NCI-H748 (cell line): ENCODE measurements around the gene ELOVL1.

Experiments used
- DNase-seq: peaks from one replicate; lab custom pipeline; 2025; ENCODE audit not compliant: unreplicated experiment; lab: John Stamatoyannopoulos, UW

Gene ELOVL1

DNA sequence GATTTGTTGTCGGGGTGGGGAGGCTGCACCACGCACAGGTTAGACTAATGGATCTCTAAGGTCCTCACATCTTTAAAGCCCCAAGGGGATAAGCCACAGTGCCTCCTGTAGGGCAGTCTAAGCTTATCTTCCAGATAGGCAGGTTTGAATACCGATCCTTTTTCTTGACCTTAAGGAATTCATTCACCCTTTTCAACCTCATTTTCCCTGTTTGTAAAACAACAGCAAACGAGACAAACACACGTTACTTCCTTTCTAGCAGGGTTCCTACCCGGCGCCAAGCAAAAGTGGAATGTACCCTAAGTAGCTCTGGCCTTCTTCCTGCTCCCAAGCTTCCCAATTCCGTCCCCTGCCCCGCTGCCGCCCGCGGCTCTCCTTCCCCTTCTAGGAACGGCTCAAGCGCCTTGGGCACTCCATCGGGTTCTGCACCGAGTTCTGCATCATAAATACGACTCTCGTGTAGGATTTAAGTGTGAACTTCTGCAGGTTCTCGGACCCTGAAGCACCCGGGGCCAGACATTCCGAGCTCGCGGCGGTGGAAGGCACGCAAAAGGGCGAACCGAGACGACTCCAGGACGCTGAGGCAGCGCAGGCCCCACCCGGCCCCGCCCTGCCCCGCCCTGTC, 9.6 kb downstream of the ELOVL1 start:
- DNase-seq: peak; percentile 94

DNA sequence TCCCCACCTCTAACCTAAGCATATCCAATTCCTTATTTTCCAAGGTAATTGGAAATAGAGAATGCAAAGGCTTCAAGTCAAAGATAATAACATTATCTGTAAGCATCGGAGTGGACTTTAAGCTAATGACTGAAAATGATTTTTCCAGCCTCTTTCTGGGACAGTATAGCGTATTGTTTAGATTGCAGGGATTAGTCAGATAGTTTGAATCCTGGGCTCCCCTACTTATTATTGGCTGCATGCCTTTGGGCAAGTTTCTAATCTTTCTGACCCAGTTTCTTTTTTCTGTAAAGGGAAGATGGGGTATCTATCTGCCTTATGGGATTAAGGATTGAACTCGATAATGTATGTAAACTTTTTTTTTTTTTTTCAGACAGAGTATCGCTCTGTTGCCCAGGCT, 10.6 kb downstream of the ELOVL1 start:
- no peak for DNase-seq

DNA sequence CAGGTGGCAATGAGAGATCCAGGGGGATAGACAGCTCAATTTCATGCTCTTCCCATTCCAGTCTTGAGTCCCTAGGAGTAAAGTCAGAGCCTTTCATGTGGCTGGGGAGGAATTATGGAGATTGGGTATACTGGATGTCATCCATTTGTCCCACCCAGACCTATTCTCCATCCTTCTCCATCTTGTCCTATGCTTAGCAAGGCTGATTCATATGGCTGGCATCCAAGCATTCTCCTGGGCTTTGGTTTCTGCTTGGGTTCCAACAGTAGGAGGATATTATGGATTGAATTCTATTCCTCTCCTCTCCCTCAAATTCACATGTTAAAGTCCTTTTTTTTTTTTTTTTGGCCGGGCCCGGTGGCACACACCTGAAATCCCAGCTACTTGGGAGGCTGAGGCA, 12.9 kb downstream of the ELOVL1 start:
- no peak for DNase-seq

DNA sequence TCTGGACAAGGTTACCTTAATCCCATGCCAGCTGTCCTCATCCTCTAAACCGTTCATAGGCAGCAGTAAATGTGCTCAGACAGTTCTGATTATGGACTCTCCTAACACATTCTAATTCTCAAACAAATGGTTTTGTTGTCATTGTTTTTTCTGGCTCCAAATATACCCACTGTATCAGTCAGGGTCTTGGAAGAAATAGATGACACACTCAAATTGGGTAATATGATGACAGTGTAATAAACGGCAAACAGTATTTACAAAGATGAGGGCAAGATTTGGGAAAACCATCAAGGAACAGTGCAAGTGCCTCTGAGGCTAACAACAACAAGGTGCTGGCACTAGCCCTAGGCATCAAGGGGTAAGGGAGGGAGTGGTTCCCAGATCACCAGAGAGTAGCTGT, 13.3 kb downstream of the ELOVL1 start:
- DNase-seq: no peak

DNA sequence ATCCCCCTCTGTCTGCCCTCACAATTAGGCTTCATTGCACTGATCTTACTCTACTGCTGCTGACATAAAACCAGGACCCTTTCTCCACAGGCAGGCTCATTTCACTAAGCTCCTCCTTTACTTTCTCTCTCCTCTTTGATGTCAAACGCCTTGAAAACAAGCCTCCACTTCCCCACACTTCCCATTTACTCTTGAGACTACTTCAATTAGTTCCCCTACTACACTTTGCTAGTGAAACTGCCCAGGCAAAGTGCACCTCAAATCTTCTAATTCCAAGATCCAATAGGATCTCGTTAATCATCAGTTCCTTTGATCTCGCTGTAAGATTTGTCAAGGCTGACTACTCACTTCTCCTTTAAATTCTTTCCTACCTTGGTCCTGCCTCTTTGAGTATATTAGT, 14.9 kb downstream of the ELOVL1 start:
- DNase-seq: no peak

DNA sequence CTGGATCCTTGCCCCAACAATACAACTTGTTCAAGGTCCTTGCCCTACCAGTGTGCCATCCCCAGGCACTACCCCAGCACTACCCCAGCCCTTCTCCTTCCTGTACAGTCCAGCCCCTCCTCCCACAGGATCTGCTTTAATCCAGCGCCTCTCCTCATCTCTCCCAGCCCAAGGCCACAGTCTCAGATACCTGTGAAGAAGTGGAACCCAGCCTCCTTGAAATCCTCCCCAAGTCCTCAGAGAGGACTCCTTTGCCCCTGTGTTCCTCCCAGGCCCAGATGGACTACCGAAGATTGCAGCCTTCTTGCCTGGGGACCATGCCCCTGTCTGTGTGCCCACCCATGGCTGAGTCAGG, 15.5 kb downstream of the ELOVL1 start:
- DNase-seq: no peak

DNA sequence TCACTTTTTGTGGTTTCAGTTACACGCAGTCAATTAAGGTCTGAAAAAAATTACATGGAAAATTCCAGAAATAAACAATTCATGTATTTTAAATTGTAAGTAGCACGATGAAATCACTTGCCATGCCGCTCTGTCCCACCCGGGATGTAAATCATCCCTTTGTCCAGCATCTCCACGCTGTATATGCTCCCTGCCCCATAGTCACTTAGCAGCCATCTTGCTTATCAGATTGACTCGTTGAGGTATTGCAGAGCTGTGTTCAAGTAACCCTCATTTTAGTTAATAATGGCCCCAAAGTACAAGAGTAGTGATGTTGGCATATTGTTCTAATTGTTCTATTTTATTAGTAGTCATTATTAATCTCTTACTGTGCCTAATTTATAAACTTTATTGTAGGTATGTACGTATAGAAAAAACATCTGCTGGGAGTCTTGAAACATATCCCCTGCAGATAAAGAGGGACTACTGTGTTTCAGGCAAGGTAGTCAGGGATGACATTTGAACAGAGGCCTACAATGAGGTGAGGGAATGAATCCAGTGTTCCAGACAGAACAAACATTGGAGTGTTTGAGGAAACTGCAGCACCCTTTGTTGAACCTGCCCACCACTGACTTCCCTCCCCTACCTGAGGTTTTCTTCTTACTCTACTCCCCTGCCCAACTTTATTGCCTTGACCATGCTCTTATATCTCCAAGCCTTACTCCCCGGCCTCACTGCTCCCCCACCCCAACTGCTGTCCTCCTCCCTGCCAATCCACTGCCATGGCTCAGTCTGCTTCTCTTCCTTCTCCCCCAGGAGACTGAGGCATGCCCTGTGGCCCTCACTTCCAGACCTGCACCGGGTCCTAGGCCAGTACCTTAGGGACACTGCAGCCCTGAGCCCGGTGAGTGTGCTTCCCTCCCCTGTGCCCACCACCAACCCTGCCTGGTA, 16.1 kb downstream of the ELOVL1 start:
- DNase-seq: no peak

DNA sequence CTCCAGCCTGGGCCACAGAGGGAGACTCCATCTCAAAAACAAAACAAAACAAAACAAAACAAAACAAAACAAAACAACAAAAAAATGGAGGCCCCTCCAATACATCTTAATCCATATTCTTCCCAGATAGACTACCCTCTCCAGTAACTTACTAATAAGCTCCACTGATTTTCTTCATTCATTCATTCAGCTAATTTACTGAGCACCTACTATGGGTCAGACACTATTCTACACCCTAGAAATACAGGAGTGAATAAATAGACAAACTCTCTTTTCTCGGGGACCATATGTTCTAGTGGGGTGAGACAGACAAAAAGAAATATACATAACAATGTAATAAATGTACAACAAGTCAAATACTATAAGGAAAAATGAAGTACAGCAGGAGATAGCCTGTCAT, 16.8 kb downstream of the ELOVL1 start:
- DNase-seq: no peak

DNA sequence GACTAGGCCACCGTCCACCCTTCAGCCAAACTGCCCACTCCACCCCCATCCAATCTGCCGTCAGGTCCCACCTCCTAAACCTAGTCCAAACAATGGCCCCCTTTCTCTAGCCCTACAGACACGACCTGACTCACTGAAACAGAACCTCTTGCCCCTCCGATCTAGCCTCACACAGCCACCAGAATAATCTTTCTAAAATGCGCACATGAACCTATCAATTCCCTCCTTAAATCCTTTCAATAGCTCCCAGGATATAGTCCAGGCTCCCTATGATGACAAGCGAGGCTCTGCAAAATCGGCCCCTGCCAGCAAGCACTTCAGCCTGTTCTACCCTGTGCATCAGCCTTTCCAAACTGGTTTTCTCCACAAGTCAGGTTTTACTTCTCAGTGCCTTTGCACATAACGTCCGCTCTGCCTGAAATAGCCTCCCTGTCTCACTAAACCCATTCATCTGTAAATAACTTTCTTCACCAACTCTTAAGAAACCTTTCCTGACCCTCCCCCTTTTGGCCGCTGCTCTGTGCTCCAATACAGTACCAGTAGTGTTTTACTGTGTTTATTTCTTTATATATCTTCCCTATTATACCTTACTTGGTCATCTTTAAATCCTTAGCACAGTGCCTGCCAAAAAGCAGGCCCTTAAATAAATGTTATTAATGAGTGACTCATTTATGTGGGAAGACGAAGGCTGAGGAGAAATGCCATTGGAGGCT, 18.1 kb downstream of the ELOVL1 start:
- DNase-seq: no peak

DNA sequence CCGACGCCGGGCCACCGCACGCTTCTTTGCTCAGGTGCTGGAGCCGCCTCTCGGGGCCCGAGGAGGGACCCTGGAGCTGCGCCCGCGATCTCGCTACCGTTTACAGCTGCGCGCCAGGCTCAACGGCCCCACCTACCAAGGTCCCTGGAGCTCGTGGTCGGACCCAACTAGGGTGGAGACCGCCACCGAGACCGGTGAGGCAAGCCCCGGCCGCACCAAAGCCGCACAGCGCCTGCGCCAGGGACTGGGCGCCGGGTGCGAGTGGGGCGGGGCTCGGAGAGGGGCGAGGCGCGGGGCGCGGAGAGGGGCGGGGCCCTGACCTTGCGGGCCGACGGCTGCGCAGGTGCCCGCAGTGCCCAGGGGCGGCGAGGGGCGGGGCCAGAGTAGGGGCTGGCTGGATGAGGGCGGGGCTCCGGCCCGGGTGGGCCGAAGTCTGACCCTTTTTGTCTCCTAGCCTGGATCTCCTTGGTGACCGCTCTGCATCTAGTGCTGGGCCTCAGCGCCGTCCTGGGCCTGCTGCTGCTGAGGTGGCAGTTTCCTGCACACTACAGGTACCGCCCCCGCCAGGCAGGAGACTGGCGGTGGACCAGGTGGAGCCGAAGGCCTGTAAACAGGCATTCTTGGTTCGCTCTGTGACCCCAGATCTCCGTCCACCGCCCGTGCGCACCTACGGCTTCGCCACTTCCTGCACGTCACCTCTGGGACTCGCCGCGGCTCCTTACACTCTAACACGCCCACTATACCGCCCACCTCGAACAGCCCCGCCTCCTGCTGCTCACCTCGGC, 18.8 kb downstream of the ELOVL1 start:
- peak; percentile 100 for DNase-seq

DNA sequence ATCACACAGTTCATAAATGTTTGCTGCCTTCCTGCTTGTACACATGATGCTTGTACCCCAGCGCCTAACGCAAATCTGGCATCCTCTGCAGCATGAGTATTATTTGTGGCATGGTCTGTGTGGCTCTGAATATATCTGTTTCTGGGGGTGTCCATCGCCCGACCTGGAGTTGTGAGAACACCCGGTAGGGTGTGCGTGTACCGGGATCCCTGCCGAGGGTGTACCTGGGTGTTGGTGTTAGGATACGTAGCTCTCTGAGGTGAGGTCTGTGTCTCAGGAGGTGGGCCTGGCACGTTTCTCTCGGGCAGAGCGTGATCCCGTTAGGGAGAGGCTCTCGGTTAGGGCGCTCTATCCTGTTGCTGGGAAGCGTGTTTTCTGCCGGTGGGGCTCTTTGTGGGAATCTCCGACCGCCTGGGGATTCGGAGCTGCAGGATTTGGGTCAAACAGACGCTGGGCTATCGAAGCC, 19.4 kb downstream of the ELOVL1 start:
- peak; percentile 99 for DNase-seq

DNA sequence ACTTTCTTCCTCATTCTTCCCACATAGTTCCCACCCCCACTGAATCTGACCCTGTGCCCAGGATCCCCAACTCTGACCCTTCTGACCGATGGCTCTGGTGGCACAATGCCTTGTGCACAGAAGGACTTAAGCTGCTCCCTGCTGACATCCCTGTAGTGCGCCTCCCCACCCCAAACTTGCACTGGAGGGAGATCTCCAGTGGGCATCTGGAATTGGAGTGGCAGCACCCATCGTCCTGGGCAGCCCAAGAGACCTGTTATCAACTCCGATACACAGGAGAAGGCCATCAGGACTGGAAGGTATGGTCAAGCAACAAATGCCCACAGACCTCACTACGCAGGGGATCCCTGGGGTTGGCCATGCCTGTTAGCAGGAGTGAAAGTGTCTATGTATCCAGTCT, 21.2 kb downstream of the ELOVL1 start:
- no peak for DNase-seq

DNA sequence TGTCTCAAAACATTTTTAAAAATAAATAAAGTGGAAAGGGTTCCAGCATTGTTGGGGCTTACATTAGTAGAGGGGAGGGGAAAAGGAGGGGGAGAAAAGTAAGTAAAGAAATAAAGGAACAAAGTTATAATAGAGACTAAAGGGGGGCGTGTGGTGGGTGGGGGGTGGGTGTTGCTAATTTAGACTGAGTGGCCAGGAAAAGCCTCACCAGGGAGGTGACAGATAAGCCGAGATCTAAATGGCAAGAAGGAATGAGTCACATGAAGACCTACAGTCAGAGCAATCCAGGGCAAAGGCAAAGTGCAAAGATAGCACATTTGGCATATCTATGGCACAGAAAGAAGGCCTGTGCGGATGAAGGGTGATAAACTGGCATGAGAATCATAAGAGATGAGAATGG, 22.7 kb downstream of the ELOVL1 start:
- no peak for DNase-seq

DNA sequence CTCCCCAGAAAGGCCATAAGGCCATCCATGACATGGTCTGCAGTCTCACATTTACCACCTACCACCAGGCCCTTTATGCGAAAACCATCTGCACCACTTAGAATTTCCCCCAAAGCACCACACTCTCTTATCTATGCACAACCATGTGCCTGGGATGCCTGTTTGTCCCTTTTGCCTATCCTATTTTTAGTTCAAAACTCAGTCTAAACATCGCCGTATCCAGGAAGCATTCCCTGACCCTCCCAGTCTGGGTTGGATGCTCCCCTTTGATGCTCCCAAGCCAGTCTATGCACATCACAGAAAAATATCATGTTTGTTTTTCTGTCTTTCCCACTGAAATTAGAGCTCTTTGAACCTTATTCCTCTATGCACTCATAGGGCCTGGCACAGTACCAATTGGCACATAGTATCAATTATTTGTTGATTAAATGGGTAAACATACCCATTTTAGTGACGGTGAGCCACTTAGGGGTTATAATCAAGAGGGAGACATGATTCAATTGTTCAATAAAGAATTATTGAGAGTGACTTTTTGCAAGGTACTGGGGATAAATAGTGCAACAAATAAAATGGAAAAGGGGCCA, 23.5 kb downstream of the ELOVL1 start:
- DNase-seq: no peak

DNA sequence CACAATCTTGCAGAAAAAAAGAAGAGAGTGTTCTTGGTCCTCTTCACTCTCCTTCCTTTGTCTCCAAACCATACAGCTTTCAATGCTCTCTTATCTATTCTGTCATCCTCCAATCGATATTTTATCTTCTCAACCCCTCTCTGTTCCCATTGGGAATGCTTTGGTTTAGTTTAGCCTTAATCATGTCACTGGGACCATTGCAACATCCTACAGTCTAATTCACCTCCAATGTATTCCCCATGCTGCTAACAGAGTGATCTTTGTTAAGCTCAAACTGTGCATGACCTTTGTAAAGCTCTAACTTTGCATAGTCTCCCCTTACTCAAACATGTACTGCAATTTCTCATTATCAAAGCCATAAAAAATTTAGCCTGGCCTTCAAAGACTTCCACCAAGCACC, 27.3 kb downstream of the ELOVL1 start:
- no peak for DNase-seq

DNA sequence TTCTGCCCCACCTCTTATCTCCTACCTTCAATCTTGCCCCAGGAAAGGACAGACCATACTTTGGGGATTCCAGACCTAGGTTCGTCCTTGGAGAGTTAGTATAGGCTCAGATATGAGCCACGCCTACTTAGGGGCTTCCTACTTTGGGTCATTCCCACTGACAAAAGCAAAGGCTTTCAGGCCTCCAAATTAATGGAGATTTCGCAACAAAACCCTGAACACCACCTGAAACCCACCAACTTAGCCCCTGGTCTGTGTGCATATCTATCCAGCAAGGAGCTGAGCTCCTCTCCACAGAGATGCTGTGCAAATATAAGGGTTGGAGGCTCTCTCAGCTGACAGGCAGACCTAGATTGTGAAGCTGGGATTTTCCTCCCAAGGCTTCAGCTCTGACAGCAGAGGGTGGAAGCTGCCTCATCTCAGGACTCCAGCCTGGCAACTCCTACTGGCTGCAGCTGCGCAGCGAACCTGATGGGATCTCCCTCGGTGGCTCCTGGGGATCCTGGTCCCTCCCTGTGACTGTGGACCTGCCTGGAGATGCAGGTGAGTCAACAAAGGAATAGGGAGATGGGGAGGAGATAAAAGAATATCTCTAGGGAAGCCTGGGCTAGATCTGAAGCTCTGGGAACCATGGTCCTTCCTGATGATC, 28.1 kb downstream of the ELOVL1 start:
- no peak for DNase-seq

DNA sequence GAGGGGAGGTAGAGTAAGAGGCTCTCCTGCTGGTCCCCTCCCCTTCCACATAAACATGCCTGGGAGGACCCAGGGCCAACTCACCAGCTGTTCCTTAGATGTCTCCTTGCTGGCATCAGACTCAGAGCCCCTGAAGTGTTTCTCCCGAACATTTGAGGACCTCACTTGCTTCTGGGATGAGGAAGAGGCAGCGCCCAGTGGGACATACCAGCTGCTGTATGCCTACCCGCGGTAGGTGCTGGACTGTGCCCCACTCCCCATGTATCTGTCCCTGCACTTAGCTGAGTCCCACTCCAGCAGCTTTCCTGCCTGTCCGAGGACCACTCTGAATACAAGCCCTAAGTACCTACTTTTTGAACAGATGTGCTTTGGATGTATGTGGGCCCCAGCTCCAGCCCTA, 29.8 kb downstream of the ELOVL1 start:
- no peak for DNase-seq

DNA sequence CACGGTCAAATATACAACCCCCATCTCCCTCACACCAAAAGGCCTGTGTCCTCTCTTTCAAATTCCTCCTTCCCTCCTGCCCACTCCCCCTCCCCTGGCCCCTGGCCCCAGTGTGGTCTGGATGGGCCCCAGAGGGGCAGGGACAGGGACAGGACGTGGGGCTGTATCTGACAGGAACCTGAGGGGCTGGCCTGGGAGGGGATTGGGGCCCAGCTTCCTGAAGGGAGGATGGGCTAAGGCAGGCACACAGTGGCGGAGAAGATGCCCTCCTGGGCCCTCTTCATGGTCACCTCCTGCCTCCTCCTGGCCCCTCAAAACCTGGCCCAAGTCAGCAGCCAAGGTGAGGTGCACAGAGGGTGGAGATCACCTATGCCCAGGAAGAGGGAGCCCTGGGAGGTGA, 30.2 kb downstream of the ELOVL1 start, which contains the start of gene MPL:
TSS of gene MPL (plus strand) at position 231 of the 400 bp plus-strand sequence. CDS start at position 262, 31 bp downstream.
- DNase-seq: no peak

DNA sequence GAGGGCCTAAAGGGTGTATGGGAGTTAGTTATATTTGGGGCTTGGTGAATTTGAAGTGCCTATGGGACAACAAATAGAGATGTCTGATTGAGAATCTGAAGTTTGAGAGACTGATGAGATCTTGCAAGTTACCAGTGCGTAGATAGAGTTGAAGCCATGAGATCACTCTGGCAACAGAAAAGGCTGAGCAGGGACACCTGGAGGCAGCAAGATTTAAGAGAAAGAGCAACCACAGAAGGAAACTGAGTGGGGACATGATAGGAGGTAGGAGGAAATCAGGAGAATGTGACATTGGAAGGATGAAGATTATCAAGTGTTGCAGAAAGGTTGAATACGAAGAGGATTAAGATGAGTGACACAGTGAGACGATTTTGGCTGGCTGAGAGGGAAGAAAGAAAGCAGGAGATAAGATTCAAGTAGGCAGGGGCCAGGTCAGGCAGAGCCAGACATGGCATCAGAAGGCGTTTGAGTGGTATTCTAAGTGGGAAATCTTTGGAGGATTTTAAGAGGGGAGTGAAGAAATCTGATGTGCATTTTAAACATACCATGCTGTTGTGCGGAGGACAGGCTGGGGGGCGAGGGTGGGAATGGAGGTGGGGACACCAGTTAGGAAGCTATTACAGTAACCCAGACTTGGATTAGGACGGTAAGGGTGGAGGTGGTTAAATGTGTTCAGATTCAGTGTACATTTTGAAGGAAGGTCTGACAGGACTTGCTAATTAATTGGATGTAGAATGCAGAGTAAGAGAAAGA, 33.2 kb downstream of the ELOVL1 start:
- no peak for DNase-seq
